GM12878 (cell line): ENCODE data around the gene E2F2. TPM values are rescaled to one million over a fixed set of nuclear protein-coding genes. Genes with fewer than 3 reads are reported as not detected.

Source experiments
- BCL11A ChIP-seq: IDR thresholded peaks from 2 replicates; pipeline ENCODE4 v1.6.1; 2011; ENCODE audit warnings: low read depth, low read length
- BHLHE40 ChIP-seq, 2 experiments: fragments of 450-650 bp in 1 of 2; IDR thresholded peaks; 2 replicates each; pipeline ENCODE4 v1.6.1; 2011 to 2017; ENCODE audit warnings: low read depth in 2 of 2, borderline replicate concordance in 1 of 2, improper control_type of control experiment in 1 of 2, low read length in 1 of 2, mild to moderate bottlenecking in 1 of 2
- BMI1 ChIP-seq: fragments of 450-650 bp; IDR thresholded peaks from 2 replicates; pipeline ENCODE4 v1.6.1; 2016; ENCODE audit warnings: mild to moderate bottlenecking, moderate library complexity, borderline replicate concordance
- CHD1 ChIP-seq: IDR thresholded peaks from 2 replicates; pipeline ENCODE4 v1.6.1; 2012; ENCODE audit warnings: low read depth, low read length, improper control_type of control experiment
- CHD2 ChIP-seq: IDR thresholded peaks from 2 replicates; pipeline ENCODE4 v1.6.1; 2011; ENCODE audit warnings: low read depth, low read length, improper control_type of control experiment, borderline replicate concordance
- FOXK2 ChIP-seq: fragments of 450-650 bp; IDR thresholded peaks from 2 replicates; pipeline ENCODE4 v1.6.1; 2017; ENCODE audit warnings: mild to moderate bottlenecking, moderate library complexity
- HCFC1 ChIP-seq: fragments of 150-350 bp; IDR thresholded peaks from 2 replicates; pipeline ENCODE4 v1.6.1; 2014; ENCODE audit warnings: low read length
- KAT2A ChIP-seq: conservative IDR thresholded peaks from 2 replicates; pipeline ENCODE4 v1.6.1; 2011; ENCODE audit warnings: low read depth, low read length; ENCODE audit not compliant: control insufficient read depth
- POLR2AphosphoS2 ChIP-seq: IDR thresholded peaks from 2 replicates; pipeline ENCODE4 v1.6.1; 2011; ENCODE audit warnings: low read depth, mild to moderate bottlenecking, low read length, improper control_type of control experiment, moderate library complexity
- SREBF1 ChIP-seq: IDR thresholded peaks from 2 replicates; pipeline ENCODE4 v1.6.1; 2012; ENCODE audit warnings: mild to moderate bottlenecking, low read length
- TCF12 ChIP-seq: IDR thresholded peaks from 2 replicates; pipeline ENCODE4 v1.6.1; 2011; ENCODE audit warnings: low read depth, mild to moderate bottlenecking, low read length
- TCF7 ChIP-seq: IDR thresholded peaks from 2 replicates; pipeline ENCODE4 v1.6.1; 2014; ENCODE audit warnings: antibody characterized with exemption, borderline replicate concordance
- ZNF622 ChIP-seq: fragments of 450-650 bp; IDR thresholded peaks from 2 replicates; pipeline ENCODE4 v1.6.1; 2017; ENCODE audit warnings: mild to moderate bottlenecking, inconsistent platforms
- ZNF687 ChIP-seq: fragments of 450-650 bp; IDR thresholded peaks from 2 replicates; pipeline ENCODE4 v1.6.1; 2017; ENCODE audit warnings: mild to moderate bottlenecking, moderate library complexity
- ZZZ3 ChIP-seq: IDR thresholded peaks from 2 replicates; pipeline ENCODE4 v1.6.1; 2011; ENCODE audit warnings: low read depth; ENCODE audit not compliant: control insufficient read depth, insufficient read length
- polyA plus RNA-seq, 11 experiments: library from polyadenylated mRNA; depleted of rRNA in 4 of 11; unstranded in 6 of 11; stranded (reverse) in 5 of 11; fragments of >200 nt; fragmentation: Nextera tagmentation in 4 of 11; fragmentation: Illumina TruSeq in 1 of 11; extraction: Ambion mirVana in 4 of 11; extraction: Trizol in 1 of 11; gene quantifications; 1 replicate in 1 of 11; 2 replicates in 10 of 11; pipeline versions ENCODE4 v1.2.1 to v1.2.3, GENCODE V29; 2011 to 2016; ENCODE audit warnings: inconsistent platforms in 2 of 11, missing spikeins in 2 of 11, low read depth in 1 of 11
- total RNA-seq, 4 experiments: library from RNA; depleted of rRNA in 3 of 4; stranded (reverse); fragments of >200 nt in 3 of 4; fragmentation: Illumina TruSeq in 1 of 4; extraction: Trizol in 1 of 4; gene quantifications; 2 replicates each; pipeline versions ENCODE4 v1.2.1 to v1.2.3, GENCODE V29; 2013 to 2021
- TF ChIP-seq, protein P1 (sequence below): fragments of 450-650 bp; formaldehyde crosslinking; IDR thresholded peaks from 2 replicates; pipeline ENCODE4 v1.4.0; 2020; ENCODE audit warnings: mild to moderate bottlenecking, moderate library complexity
- TF ChIP-seq, protein P2 (sequence below): IDR thresholded peaks from 2 replicates; pipeline ENCODE4 v1.6.1; 2011; ENCODE audit warnings: borderline replicate concordance, low read depth, mild to moderate bottlenecking, moderate library complexity, low read length; ENCODE audit not compliant: insufficient read depth, poor library complexity, severe bottlenecking

E2F2 gene
- total and polyA plus RNA-seq, 10 of the 15 experiments (the other 5 are each of a cell fraction or from before 2014, with no cell fraction given) = 3.8 to 27.2 (median 14.6) TPM

GRCh38 chr1:23574265-23574754, 43.3 kb upstream of the E2F2 start (continued):
- no peak for TF ChIP-seq FOXK2
- no peak for TF ChIP-seq ZZZ3
- TF ChIP-seq KAT2A = no peak
- TF ChIP-seq ZNF622 = no peak
- TF ChIP-seq SREBF1 = no peak
- TF ChIP-seq ZNF687 = no peak
- TF ChIP-seq TCF12 = peak; percentile 63; the same call in 1 of the 2 replicates
- peak; percentile 58; the same call in 1 of the 2 replicates for TF ChIP-seq BCL11A
- no peak for TF ChIP-seq HCFC1
- 0 out of 2 replicates have a peak, but pooled peaks have one; percentile 37 for TF ChIP-seq TCF7
- no peak for TF ChIP-seq POLR2AphosphoS2
- no peak for TF ChIP-seq BMI1
- no peak for TF ChIP-seq CHD2
- TF ChIP-seq BHLHE40 (IDR thresholded peaks at IDR 0.05; ENCODE audit: borderline replicate concordance in 1 of 2, low read depth in 2 of 2, low read length in 1 of 2) = no peak; a peak in 2 of 4 replicates
- no peak for TF ChIP-seq CHD1
- TF ChIP-seq, protein P1, sequence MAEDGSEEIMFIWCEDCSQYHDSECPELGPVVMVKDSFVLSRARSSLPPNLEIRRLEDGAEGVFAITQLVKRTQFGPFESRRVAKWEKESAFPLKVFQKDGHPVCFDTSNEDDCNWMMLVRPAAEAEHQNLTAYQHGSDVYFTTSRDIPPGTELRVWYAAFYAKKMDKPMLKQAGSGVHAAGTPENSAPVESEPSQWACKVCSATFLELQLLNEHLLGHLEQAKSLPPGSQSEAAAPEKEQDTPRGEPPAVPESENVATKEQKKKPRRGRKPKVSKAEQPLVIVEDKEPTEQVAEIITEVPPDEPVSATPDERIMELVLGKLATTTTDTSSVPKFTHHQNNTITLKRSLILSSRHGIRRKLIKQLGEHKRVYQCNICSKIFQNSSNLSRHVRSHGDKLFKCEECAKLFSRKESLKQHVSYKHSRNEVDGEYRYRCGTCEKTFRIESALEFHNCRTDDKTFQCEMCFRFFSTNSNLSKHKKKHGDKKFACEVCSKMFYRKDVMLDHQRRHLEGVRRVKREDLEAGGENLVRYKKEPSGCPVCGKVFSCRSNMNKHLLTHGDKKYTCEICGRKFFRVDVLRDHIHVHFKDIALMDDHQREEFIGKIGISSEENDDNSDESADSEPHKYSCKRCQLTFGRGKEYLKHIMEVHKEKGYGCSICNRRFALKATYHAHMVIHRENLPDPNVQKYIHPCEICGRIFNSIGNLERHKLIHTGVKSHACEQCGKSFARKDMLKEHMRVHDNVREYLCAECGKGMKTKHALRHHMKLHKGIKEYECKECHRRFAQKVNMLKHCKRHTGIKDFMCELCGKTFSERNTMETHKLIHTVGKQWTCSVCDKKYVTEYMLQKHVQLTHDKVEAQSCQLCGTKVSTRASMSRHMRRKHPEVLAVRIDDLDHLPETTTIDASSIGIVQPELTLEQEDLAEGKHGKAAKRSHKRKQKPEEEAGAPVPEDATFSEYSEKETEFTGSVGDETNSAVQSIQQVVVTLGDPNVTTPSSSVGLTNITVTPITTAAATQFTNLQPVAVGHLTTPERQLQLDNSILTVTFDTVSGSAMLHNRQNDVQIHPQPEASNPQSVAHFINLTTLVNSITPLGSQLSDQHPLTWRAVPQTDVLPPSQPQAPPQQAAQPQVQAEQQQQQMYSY (CRISPR knock-in tag) = no peak
- TF ChIP-seq, protein P2, sequence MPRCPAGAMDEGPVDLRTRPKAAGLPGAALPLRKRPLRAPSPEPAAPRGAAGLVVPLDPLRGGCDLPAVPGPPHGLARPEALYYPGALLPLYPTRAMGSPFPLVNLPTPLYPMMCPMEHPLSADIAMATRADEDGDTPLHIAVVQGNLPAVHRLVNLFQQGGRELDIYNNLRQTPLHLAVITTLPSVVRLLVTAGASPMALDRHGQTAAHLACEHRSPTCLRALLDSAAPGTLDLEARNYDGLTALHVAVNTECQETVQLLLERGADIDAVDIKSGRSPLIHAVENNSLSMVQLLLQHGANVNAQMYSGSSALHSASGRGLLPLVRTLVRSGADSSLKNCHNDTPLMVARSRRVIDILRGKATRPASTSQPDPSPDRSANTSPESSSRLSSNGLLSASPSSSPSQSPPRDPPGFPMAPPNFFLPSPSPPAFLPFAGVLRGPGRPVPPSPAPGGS = peak; percentile 93
